Measurements from ENCODE around the gene PPP1R11. TPM values are rescaled to one million over a fixed set of nuclear protein-coding genes. Genes with fewer than 3 reads are reported as not detected.
A peak's percentile ranks its signal among the peaks of the same experiment; 100 is the strongest.

The PPP1R11 gene
- total and polyA plus RNA-seq, 2 of the 13 experiments (the other 11 are each of a cell fraction or from before 2014, with no cell fraction given) = 32.1 to 58.9 TPM

DNA sequence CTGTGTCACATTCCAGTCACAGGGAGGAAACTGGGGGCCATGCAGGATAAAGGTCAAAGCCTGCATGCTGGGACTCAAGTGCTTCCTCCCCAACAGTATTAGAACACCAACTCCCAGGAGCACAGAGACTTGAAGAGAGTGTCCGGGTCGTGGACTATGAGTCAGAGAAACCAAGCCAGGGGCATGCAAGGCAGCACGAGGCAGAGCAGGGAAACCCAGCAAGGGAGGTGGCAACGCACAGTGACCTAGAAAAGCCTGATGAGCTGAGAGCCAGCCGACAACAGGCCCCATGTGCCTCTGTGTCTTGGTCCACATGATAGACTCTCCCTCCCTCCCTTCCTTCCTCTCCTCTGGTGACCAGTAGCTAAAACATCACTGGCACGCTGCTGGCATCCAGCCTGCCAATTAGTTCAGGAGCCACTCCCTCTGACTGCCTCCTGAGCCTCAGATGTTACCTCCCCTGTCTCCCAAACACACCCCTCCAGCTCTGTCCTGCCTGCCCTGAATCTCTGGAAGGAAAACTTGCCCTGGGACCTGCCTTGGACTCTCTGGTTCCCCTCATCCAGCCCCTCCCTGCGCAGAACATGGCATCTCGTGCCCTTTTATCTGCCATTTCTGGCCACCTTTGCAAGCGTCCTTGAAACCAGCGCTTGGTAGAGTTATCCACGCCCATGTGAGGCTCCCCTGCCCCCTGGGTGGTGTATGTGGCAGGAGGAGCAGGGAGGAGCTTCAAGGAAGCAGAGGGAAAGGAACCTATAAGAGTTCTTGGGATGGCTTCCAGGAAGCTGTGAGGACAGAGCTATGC lies 24.8 kb downstream of the PPP1R11 start (continued):
- TF ChIP-seq ZNF543 (CRISPR knock-in tag; IDR thresholded peaks at IDR 0.05) = no peak
- TF ChIP-seq, protein P1, sequence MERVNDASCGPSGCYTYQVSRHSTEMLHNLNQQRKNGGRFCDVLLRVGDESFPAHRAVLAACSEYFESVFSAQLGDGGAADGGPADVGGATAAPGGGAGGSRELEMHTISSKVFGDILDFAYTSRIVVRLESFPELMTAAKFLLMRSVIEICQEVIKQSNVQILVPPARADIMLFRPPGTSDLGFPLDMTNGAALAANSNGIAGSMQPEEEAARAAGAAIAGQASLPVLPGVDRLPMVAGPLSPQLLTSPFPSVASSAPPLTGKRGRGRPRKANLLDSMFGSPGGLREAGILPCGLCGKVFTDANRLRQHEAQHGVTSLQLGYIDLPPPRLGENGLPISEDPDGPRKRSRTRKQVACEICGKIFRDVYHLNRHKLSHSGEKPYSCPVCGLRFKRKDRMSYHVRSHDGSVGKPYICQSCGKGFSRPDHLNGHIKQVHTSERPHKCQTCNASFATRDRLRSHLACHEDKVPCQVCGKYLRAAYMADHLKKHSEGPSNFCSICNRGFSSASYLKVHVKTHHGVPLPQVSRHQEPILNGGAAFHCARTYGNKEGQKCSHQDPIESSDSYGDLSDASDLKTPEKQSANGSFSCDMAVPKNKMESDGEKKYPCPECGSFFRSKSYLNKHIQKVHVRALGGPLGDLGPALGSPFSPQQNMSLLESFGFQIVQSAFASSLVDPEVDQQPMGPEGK (CRISPR knock-in tag; IDR thresholded peaks at IDR 0.05) = 0 out of 2 replicates have a peak, but pooled peaks have one; percentile 26
- TF ChIP-seq IRF2 (CRISPR knock-in tag; IDR thresholded peaks at IDR 0.05) = no peak
- no peak for TF ChIP-seq PHB2 (IDR thresholded peaks at IDR 0.05; ENCODE audit: partially characterized antibody)
- no peak for TF ChIP-seq HMG20B (CRISPR knock-in tag; conservative IDR thresholded peaks at IDR 0.05)
- peak; percentile 51 for TF ChIP-seq SAP130 (CRISPR knock-in tag; IDR thresholded peaks at IDR 0.05; ENCODE audit: low read depth)
- TF ChIP-seq CBX5 (CRISPR knock-in tag; IDR thresholded peaks at IDR 0.05; ENCODE audit: borderline replicate concordance) = peak; percentile 49; the same call in 1 of the 2 replicates
- 0 out of 2 replicates have a peak, but pooled peaks have one; percentile 25 for TF ChIP-seq MEF2D (CRISPR knock-in tag; IDR thresholded peaks at IDR 0.05)
- no peak for TF ChIP-seq NR2F6 (IDR thresholded peaks at IDR 0.05)
- TF ChIP-seq NR2F6 (CRISPR knock-in tag; IDR thresholded peaks at IDR 0.05) = no peak
- TF ChIP-seq ZKSCAN8 (CRISPR knock-in tag; IDR thresholded peaks at IDR 0.05; ENCODE audit: borderline replicate concordance) = no peak
- peak; percentile 68 for TF ChIP-seq PPARG (CRISPR knock-in tag; conservative IDR thresholded peaks at IDR 0.05)
- TF ChIP-seq, protein P2, sequence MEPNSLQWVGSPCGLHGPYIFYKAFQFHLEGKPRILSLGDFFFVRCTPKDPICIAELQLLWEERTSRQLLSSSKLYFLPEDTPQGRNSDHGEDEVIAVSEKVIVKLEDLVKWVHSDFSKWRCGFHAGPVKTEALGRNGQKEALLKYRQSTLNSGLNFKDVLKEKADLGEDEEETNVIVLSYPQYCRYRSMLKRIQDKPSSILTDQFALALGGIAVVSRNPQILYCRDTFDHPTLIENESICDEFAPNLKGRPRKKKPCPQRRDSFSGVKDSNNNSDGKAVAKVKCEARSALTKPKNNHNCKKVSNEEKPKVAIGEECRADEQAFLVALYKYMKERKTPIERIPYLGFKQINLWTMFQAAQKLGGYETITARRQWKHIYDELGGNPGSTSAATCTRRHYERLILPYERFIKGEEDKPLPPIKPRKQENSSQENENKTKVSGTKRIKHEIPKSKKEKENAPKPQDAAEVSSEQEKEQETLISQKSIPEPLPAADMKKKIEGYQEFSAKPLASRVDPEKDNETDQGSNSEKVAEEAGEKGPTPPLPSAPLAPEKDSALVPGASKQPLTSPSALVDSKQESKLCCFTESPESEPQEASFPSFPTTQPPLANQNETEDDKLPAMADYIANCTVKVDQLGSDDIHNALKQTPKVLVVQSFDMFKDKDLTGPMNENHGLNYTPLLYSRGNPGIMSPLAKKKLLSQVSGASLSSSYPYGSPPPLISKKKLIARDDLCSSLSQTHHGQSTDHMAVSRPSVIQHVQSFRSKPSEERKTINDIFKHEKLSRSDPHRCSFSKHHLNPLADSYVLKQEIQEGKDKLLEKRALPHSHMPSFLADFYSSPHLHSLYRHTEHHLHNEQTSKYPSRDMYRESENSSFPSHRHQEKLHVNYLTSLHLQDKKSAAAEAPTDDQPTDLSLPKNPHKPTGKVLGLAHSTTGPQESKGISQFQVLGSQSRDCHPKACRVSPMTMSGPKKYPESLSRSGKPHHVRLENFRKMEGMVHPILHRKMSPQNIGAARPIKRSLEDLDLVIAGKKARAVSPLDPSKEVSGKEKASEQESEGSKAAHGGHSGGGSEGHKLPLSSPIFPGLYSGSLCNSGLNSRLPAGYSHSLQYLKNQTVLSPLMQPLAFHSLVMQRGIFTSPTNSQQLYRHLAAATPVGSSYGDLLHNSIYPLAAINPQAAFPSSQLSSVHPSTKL (CRISPR knock-in tag; IDR thresholded peaks at IDR 0.05) = peak; percentile 29; the same call in 1 of the 2 replicates
- TF ChIP-seq HNF4A (CRISPR knock-in tag; IDR thresholded peaks at IDR 0.05) = no peak
- TF ChIP-seq, protein P3, sequence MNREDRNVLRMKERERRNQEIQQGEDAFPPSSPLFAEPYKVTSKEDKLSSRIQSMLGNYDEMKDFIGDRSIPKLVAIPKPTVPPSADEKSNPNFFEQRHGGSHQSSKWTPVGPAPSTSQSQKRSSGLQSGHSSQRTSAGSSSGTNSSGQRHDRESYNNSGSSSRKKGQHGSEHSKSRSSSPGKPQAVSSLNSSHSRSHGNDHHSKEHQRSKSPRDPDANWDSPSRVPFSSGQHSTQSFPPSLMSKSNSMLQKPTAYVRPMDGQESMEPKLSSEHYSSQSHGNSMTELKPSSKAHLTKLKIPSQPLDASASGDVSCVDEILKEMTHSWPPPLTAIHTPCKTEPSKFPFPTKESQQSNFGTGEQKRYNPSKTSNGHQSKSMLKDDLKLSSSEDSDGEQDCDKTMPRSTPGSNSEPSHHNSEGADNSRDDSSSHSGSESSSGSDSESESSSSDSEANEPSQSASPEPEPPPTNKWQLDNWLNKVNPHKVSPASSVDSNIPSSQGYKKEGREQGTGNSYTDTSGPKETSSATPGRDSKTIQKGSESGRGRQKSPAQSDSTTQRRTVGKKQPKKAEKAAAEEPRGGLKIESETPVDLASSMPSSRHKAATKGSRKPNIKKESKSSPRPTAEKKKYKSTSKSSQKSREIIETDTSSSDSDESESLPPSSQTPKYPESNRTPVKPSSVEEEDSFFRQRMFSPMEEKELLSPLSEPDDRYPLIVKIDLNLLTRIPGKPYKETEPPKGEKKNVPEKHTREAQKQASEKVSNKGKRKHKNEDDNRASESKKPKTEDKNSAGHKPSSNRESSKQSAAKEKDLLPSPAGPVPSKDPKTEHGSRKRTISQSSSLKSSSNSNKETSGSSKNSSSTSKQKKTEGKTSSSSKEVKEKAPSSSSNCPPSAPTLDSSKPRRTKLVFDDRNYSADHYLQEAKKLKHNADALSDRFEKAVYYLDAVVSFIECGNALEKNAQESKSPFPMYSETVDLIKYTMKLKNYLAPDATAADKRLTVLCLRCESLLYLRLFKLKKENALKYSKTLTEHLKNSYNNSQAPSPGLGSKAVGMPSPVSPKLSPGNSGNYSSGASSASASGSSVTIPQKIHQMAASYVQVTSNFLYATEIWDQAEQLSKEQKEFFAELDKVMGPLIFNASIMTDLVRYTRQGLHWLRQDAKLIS (CRISPR knock-in tag; IDR thresholded peaks at IDR 0.05) = no peak
- no peak for TF ChIP-seq SOX6 (IDR thresholded peaks at IDR 0.05)
- TF ChIP-seq SOX6 (CRISPR knock-in tag; IDR thresholded peaks at IDR 0.05) = no peak
- TF ChIP-seq ZNF205 (CRISPR knock-in tag; IDR thresholded peaks at IDR 0.05) = no peak
- TF ChIP-seq NFYC (CRISPR knock-in tag; IDR thresholded peaks at IDR 0.05) = peak; percentile 23; the same call in 1 of the 2 replicates
- TF ChIP-seq, protein P4, sequence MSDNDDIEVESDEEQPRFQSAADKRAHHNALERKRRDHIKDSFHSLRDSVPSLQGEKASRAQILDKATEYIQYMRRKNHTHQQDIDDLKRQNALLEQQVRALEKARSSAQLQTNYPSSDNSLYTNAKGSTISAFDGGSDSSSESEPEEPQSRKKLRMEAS (IDR thresholded peaks at IDR 0.05) = peak; percentile 66; the same call in 1 of the 2 replicates
- TF ChIP-seq ZBTB8A (CRISPR knock-in tag; IDR thresholded peaks at IDR 0.05; ENCODE audit: borderline replicate concordance, low read depth) = no peak
- peak; percentile 43; the same call in 1 of the 2 replicates for TF ChIP-seq CHCHD3 (CRISPR knock-in tag; IDR thresholded peaks at IDR 0.05)
